ENCODE results near the gene TNPO2.
"Not testable (repeated sequence)": the region's sequence is repeated elsewhere in the genome, so short reads cannot be mapped to it uniquely, and the experiment has no call there.

TNPO2 gene

DNA sequence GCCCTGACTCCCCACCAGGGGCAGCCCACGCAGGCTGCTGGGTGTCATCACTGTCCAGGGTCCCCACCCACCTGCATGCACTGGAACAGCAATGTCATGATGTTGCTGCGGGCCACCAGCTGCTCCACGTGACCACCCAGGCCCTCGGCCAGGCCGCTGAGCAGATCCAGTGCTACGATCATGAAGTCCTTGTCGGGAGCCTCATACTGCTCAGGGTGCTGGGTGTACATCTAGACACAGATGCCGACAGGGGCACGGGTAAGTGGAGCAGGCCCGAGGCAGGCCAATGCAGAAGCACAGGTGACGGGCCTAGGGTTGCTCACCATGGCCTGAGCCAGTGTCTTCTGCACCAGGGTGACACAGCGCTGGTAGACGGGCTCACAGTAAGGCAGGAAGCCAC is 18.6 kb downstream of the TNPO2 start:
- DNase-seq: no peak

DNA sequence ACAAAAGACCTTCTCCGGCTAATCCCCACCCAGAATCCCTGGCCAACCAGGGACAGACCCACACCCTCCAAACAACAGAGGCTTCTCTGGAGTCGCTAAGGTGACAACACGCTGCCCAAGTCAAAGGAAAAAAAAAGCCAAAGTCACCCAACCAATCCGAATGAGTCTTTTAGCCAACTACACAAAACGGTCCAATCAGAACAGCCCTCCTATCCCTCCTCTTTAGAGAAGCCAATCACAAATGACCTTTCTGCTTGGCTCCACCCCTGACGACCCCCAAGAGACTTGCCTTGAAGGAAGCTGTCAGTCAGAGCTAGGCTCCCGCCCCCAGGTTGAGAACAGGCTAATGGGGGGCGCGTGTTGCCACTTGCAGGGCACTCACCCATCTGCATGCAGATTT is 20.7 kb downstream of the TNPO2 start:
- DNase-seq: no peak

- DNase-seq: no peak
Measured at GRCh38 chr19:12701596-12702282, 22.0 kb downstream of the TNPO2 start.

- DNase-seq: no peak
Measured at GRCh38 chr19:12698138-12698537, 25.6 kb downstream of the TNPO2 start.

DNA sequence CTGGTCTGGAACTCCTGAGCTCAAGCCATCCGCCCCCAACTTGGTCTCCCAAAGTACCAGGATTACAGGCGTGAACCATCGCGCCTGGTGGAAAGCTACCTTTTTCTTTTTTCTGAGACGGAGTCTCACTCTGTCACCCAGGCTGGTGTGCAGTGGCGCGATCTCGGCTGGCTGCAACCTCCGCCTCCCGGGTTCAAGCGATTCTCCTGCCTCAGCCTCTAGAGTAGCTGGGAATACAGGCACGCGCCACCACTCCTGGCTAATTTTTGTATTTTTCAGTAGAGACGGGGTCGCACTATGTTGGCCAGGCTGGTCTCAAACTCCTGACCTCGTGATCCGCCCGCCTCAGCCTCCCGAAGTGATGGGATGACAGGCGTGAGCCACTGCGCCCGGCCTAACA is 26.3 kb downstream of the TNPO2 start:
- DNase-seq: not testable (repeated sequence)

- peak; percentile 98 for DNase-seq
Measured at GRCh38 chr19:12696366-12697335, 27.1 kb downstream of the TNPO2 start, which contains the start of gene FBXW9. FBXW9 (minus strand) TSS chr19:12696631; CDS start chr19:12696581, 50 bp downstream.

DNA sequence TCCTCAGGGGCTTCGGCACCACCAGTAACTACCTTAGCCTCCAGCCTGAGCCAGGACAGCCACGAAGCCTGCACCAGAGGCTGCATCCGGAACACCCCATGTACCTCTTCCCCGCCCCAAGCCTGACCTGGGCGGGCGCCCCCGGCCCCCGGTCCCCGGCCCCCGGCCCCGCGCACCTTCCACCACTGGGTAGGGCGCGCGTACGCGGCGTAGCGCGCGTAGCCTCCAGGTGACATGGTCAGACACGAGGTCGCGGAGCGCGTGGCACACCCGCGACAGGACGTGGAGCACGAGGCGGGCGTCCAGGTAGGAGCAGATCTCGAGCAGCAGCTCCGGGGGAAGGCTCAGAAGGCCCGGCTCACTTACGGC is 27.8 kb downstream of the TNPO2 start:
- peak; percentile 18 for DNase-seq

- no peak for DNase-seq
Measured at GRCh38 chr19:12695514-12695913, 28.2 kb downstream of the TNPO2 start.

GRCh38 chr19:12695096-12695495 is 28.6 kb downstream of the TNPO2 start:
- DNase-seq: no peak

DNA sequence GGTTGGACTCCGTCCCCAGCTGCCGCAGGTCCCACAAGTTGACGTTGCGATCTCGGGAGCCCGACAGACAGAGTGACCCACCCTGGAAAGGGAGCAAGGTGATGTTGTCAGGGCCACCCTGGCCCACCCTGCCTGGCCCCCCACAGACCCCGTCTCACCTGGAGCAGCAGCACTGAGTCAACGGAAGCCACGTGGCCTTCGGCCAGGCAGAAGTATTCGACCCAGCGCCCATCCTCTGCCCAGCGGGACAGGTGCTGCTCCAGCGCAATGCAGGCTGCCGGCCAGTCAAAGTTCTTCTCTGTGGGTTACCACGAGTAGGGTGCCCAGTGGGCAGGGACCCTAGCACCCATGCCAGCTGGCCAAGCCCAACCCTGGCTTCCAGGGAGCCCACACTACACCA is 29.1 kb downstream of the TNPO2 start:
- no peak for DNase-seq

- no peak for DNase-seq
Measured at GRCh38 chr19:12692960-12693359, 30.8 kb downstream of the TNPO2 start.

GRCh38 chr19:12689581-12690216 is 34.0 kb downstream of the TNPO2 start:
- no peak for DNase-seq

GRCh38 chr19:12689012-12689411 is 34.7 kb downstream of the TNPO2 start:
- DNase-seq: no peak

DNA sequence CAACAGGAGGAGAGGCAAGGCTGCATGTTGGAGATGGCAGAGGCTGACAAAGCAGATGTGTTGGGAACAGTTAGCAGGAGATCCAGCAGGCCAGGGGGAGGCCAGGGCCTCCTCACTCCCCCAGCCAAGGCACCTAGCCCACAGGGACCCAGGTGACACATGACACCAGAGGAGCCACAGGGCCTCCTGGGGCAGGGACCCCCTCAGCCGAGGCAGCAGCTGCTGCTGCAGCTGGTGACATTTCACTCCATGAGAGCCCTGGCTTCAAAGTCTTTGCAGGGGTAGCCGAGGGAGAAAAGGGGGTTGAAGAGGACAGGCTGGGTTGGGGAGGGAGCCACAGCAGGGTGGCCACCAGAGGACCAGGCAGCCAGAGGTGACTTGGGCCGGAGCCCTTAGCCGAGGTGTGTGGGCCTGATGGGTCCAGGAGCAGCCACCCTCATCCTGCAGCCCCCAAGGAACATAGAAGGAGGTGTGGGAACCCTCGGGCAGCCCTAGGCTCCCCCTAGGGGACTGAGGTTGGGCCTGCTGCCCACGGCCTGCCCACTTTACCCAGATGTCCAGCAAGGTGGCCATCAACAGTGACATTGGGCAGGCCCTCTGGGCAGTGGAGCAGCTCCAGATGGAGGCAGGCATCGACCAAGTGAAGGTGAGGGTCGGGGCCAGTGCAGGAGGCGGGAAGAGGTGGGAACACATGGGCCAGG is 36.1 kb downstream of the TNPO2 start, which contains the start of gene GNG14:
Gene GNG14, plus strand, starts transcription at position 503 of the 701 bp plus-strand sequence. Its CDS starts 51 bp downstream, at position 554.
- no peak for DNase-seq

DNA sequence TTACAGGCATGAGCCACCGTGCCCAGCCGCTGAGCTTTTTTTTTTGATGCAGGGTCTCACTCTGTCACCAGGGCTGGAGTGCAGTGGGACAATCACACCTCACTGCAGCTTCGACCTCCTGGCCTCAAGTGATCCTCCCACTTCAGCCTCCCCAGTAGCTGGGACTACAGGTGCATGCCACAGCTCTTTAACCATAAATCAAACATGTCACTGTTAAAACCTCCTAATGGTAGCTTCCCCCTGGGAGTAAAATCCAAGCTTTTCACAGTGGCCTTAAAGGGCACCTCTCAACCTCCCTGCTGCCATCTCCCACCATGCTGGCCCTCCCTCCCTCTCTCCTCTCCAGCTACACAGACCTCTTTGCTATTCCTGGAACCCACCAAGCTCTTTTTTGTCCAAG is 37.9 kb downstream of the TNPO2 start:
- no peak for DNase-seq

- peak; percentile 83 for DNase-seq
Measured at GRCh38 chr19:12681074-12681987, 42.4 kb downstream of the TNPO2 start, which contains the start of gene DHPS. DHPS (minus strand) TSS chr19:12681880; CDS start chr19:12681766, 114 bp downstream.

- DNase-seq: no peak
Measured at GRCh38 chr19:12680034-12680433, 43.7 kb downstream of the TNPO2 start.

DNA sequence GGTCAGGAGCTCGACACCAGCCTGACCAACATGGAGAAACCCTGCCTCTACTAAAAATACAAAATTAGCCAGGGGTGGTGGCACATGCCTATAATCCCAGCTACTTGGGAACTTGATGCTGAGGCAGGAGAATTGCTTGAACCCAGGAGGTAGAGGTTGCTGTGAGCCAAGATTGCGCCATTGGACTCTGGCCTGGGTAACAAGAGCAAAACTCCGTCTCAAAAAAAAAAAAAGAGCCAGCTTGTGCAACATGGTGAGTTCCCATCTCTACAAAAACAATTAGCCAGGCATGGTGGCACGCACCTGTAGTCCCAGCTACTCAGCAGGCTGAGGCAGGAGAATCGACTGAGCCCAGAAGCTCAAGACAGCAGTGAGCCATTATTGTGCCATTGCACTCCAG is 45.7 kb downstream of the TNPO2 start:
- not testable (repeated sequence) for DNase-seq

GRCh38 chr19:12676928-12677327 is 46.8 kb downstream of the TNPO2 start:
- no peak for DNase-seq

DNA sequence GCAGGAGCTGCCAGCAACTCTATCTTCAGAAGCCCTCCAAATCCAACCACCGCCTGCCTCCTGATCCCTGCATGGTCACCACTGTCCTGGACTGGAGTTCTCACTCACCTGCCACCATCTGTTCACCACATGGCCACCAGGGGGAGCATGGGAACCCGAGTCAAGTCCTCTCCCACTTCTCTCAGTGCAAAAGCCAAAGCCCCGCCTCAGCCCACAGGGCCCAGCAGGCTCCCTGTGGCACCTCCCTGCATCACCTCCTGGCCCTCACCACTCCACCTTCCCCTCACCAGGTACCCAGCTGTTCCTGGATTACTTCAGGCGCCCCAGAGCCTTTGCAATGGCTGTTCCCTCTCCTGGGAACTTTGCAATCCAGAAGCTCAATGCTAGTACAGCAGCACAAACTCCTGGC is 47.3 kb downstream of the TNPO2 start:
- peak; percentile 88 for DNase-seq

- DNase-seq: no peak
Measured at GRCh38 chr19:12675940-12676339, 47.8 kb downstream of the TNPO2 start.
